ENCODE measurements around the gene TSC1.

TSC1 gene

DNA sequence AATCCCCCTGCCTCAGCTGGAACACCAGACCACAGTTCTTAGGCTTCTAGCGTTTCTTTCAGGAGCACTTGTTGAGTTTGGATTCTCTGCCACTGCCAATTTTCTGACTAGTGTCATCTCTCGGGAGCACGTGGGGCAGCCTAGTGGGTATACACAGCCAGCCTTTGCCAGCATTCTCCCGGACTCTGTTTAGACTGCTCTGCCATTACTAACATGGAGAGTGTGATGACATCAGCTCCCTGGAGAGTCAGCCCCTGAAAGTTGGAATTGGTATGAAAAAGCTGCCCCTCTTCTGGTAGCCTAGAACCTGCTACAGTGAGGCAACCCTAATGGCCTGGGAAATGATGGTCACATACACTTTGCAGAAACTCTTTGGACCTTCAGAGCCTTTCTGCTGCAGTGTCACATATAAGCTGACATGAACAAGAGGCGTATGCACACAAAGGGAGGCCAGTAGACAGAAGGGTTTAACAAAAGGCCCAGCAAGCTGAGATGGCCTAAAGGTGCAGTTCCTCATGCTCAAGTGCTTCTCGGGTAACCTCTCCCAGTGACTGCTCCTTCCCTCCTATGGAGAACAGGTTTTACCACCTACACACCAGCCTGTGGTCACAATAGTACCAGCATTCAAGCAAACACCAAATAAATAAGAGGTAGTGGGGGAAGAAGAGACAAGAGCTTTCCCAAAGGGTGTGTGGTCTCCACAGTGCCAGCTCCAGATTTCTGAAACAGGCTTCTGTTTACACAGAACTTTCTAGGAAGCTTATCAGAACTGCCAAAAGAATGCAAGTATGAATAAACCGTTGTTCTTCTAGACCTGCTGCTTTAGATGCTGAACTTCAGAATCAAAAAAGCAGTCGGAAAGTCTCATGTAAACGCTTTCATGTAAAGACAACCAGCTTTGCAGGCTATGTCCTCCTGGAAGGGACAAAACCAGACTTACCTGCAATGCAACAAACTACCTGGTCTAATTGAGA is 49.3 kb downstream of the TSC1 start:
- Histone ChIP-seq H3K9me3 (ENCODE audit: control insufficient read depth, low read length) (no peaks in the 10 kb centered on the region), H3K4me1 (ENCODE audit: control insufficient read depth, insufficient read depth, low read length) (no peaks in the 10 kb centered on the region), H3K27ac (ENCODE audit: insufficient read depth, low read depth, low read length, poor library complexity, severe bottlenecking) (no peak overlapping the region), H3K27me3 (ENCODE audit: control insufficient read depth, insufficient read depth, low read length, poor library complexity, severe bottlenecking) (no peaks in the 10 kb centered on the region), H3K4me3 (ENCODE audit: insufficient read depth, low read depth, low read length) (no peak overlapping the region), H3K36me3 (ENCODE audit: control insufficient read depth, insufficient read depth, low read length) (peaks cover 18% of the 10 kb centered on the region)
- 85 to 87% methylated on average over 9 of the region's 9 CpGs for WGBS, 2 experiments

DNA sequence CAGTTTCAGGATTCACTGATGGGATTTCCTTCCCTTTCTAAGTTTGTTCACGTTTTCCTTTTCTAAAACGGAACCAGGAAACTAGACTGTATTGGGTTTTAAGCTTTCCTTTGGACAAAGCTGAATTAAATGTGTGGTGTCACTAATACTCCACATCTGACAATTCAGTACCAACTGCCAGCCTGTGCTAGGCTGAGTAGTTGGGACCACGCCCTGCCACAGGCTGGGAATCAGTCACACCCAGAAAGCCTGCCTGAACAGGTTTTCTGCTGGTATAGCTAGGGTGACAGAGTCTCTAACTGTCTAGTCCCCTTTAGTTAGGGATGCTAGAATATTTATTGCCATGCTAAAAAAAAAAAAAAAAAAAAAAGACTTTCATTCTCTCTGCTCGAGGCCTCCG is 50.1 kb downstream of the TSC1 start:
- WGBS, 2 experiments: 92 to 98% methylated on average over 5 of the region's 5 CpGs
- Histone ChIP-seq H3K9me3 (ENCODE audit: control insufficient read depth, low read length) (no peaks in the 10 kb centered on the region), H3K4me3 (ENCODE audit: insufficient read depth, low read depth, low read length) (no peak overlapping the region), H3K27ac (ENCODE audit: insufficient read depth, low read depth, low read length, poor library complexity, severe bottlenecking) (no peak overlapping the region), H3K36me3 (ENCODE audit: control insufficient read depth, insufficient read depth, low read length) (peaks cover 17% of the 10 kb centered on the region), H3K4me1 (ENCODE audit: control insufficient read depth, insufficient read depth, low read length) (no peaks in the 10 kb centered on the region), H3K27me3 (ENCODE audit: control insufficient read depth, insufficient read depth, low read length, poor library complexity, severe bottlenecking) (no peaks in the 10 kb centered on the region)

DNA sequence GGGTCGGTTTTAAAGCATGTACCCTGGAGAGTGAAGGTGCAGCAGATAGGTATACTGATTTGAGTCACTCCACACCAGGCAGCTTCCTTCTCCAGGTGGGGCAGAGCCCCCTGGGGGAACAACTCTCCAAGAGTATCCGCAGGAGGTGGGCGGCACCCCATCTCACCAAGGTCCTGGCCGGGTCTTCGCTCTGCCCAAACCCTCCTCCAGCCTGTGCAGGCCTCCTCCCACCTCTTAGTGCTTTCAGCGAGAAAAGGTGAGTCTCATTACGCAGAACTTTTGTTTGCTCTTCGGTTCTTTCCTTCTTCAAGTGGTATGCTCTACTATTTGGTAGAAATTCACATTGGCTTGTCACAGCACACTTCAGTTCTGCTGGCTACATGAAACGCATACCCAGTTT is 52.0 kb downstream of the TSC1 start:
- H3K4me1 ChIP-seq (ENCODE audit: control insufficient read depth, insufficient read depth, low read length): no peaks in the 10 kb centered on the region
- 86 to 88% methylated on average over 9 of the region's 9 CpGs for WGBS, 2 experiments
- no peak overlapping the region for H3K27ac ChIP-seq (ENCODE audit: insufficient read depth, low read depth, low read length, poor library complexity, severe bottlenecking)
- no peak overlapping the region for H3K4me3 ChIP-seq (ENCODE audit: insufficient read depth, low read depth, low read length)
- no peaks in the 10 kb centered on the region for H3K27me3 ChIP-seq (ENCODE audit: control insufficient read depth, insufficient read depth, low read length, poor library complexity, severe bottlenecking)
- H3K9me3 ChIP-seq (ENCODE audit: control insufficient read depth, low read length): no peaks in the 10 kb centered on the region
- peaks cover 15% of the 10 kb centered on the region for H3K36me3 ChIP-seq (ENCODE audit: control insufficient read depth, insufficient read depth, low read length)

DNA sequence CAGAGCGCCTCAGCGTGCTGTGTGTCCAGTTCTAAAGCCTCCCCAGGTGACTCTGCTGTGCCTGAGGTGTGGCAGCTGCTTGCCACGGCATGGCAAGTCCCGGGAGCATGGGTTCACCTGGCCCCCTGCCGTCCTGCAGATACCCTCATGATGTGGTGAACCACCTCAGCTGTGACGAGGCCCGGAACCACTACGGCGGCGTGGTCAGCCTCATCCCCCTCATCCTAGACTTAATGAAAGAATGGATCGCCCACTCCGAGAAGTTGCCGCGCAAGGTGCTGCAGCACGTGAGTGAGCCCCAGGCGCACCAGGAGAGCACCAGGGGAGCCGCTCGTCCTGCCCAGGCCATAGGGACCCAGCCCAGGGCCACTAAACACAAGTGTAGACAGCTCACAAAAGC is 56.3 kb downstream of the TSC1 start:
- H3K36me3 ChIP-seq (ENCODE audit: control insufficient read depth, insufficient read depth, low read length): no peaks in the 10 kb centered on the region
- no peak overlapping the region for H3K27ac ChIP-seq (ENCODE audit: insufficient read depth, low read depth, low read length, poor library complexity, severe bottlenecking)
- no peaks in the 10 kb centered on the region for H3K27me3 ChIP-seq (ENCODE audit: control insufficient read depth, insufficient read depth, low read length, poor library complexity, severe bottlenecking)
- no peaks in the 10 kb centered on the region for H3K9me3 ChIP-seq (ENCODE audit: control insufficient read depth, low read length)
- H3K4me1 ChIP-seq (ENCODE audit: control insufficient read depth, insufficient read depth, low read length): no peaks in the 10 kb centered on the region
- H3K4me3 ChIP-seq (ENCODE audit: insufficient read depth, low read depth, low read length): no peak overlapping the region
- WGBS, 2 experiments: 94 to 96% methylated on average over 18 of the region's 18 CpGs

DNA sequence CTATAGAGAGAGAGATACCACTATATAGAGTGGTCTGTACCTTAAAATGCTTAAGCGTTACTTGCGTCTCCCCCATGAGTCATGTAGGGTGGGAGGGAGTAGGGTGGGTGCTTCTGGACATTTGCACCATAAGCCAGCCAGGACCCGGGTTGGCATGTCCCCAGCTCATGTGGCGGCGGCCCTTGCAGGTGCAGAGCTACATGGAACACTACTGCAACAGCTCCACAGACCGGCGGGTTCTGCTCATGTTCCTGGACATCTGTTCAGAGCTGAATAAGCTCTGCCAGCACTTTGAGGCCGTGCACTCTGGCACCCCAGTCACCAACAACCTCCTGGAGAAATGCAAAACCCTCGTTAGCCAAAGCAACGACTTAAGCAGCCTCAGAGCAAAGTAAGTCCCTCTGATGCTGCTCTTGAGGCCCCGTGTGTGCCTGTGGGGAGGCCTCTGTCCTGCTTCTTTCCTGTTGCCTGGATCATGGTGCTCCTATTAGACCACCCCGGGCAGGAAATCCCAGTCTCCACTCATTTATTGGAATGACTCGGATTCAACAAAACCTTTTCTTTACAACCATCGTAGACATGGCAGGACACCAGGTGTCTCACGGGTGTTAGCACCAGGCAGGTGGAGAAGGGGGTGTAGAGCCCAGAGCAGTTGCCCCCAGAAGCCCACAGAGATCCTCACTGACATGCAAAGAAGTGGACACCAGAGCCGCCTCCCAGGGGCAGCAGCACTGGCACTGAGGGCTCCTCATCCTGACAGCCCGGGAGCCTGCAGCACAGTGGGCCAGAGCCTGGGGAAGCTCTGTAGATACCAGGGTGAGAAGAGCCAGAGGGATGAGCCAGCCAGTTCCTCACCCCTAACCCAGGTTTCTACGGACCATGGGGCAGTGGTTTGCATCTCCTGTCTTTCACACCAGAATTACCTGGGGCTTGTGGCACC is 57.0 kb downstream of the TSC1 start:
- Histone ChIP-seq H3K4me1 (ENCODE audit: control insufficient read depth, insufficient read depth, low read length) (no peaks in the 10 kb centered on the region), H3K9me3 (ENCODE audit: control insufficient read depth, low read length) (no peaks in the 10 kb centered on the region), H3K27ac (ENCODE audit: insufficient read depth, low read depth, low read length, poor library complexity, severe bottlenecking) (no peak overlapping the region), H3K27me3 (ENCODE audit: control insufficient read depth, insufficient read depth, low read length, poor library complexity, severe bottlenecking) (no peaks in the 10 kb centered on the region), H3K4me3 (ENCODE audit: insufficient read depth, low read depth, low read length) (no peak overlapping the region), H3K36me3 (ENCODE audit: control insufficient read depth, insufficient read depth, low read length) (no peaks in the 10 kb centered on the region)
- 91 to 94% methylated on average over 18 of the region's 18 CpGs for WGBS, 2 experiments

DNA sequence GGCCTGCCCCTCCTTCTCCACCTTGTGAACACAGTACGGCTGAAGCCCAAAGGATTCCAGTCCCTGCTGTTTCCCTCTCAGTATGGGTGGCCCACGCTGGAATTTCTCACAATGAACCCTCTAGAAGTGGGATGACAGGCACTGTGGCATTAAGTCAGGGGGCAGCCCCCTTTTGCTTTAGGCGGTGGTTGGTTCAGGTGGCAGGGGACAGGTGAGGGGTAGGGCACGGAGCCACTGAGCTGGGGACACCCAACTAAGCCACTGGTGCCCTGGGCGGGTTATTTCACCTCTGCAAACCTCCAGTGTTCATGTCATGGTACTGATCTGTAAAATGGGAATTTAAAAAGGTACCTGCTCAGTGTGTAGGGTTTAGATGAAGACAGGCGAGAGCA is 58.1 kb downstream of the TSC1 start:
- no peaks in the 10 kb centered on the region for H3K36me3 ChIP-seq (ENCODE audit: control insufficient read depth, insufficient read depth, low read length)
- H3K9me3 ChIP-seq (ENCODE audit: control insufficient read depth, low read length): no peaks in the 10 kb centered on the region
- no peak overlapping the region for H3K27ac ChIP-seq (ENCODE audit: insufficient read depth, low read depth, low read length, poor library complexity, severe bottlenecking)
- no peak overlapping the region for H3K4me3 ChIP-seq (ENCODE audit: insufficient read depth, low read depth, low read length)
- no peaks in the 10 kb centered on the region for H3K4me1 ChIP-seq (ENCODE audit: control insufficient read depth, insufficient read depth, low read length)
- 88 to 93% methylated on average over 6 of the region's 6 CpGs for WGBS, 2 experiments
- H3K27me3 ChIP-seq (ENCODE audit: control insufficient read depth, insufficient read depth, low read length, poor library complexity, severe bottlenecking): no peaks in the 10 kb centered on the region

DNA sequence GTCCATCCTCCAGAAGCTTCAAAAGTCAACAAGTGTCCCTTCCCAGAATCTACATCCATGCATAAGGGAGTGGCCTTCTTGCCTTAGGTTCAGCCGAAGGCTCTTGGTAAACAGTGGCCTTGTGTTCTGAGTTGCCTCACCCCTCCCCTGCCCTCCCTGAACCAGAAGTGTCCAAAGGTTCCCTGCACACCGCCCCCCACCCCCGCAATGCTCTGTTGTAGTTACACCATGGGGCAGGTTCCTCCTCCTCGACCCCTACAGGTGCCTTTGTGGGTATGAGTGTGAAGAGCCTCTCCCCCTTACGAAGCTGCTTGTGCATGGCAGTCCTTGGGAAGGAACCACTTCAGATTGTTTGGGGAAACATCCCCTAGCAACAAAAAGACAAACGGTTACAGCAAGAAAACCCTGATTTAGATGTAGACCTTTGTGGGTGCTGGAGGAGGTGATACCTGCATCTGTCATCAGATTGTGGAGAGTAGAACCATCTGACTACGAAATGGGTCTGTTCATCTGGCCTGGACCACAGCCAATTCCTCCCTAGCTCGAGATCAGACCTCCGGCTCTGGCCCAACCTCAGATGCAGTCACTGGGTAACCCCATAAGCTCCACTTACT is 58.6 kb downstream of the TSC1 start:
- H3K9me3 ChIP-seq (ENCODE audit: control insufficient read depth, low read length): no peaks in the 10 kb centered on the region
- no peaks in the 10 kb centered on the region for H3K4me1 ChIP-seq (ENCODE audit: control insufficient read depth, insufficient read depth, low read length)
- WGBS, 2 experiments: 89 to 93% methylated on average over 9 of the region's 9 CpGs
- no peaks in the 10 kb centered on the region for H3K27me3 ChIP-seq (ENCODE audit: control insufficient read depth, insufficient read depth, low read length, poor library complexity, severe bottlenecking)
- H3K4me3 ChIP-seq (ENCODE audit: insufficient read depth, low read depth, low read length): no peak overlapping the region
- no peak overlapping the region for H3K27ac ChIP-seq (ENCODE audit: insufficient read depth, low read depth, low read length, poor library complexity, severe bottlenecking)
- H3K36me3 ChIP-seq (ENCODE audit: control insufficient read depth, insufficient read depth, low read length): no peaks in the 10 kb centered on the region

DNA sequence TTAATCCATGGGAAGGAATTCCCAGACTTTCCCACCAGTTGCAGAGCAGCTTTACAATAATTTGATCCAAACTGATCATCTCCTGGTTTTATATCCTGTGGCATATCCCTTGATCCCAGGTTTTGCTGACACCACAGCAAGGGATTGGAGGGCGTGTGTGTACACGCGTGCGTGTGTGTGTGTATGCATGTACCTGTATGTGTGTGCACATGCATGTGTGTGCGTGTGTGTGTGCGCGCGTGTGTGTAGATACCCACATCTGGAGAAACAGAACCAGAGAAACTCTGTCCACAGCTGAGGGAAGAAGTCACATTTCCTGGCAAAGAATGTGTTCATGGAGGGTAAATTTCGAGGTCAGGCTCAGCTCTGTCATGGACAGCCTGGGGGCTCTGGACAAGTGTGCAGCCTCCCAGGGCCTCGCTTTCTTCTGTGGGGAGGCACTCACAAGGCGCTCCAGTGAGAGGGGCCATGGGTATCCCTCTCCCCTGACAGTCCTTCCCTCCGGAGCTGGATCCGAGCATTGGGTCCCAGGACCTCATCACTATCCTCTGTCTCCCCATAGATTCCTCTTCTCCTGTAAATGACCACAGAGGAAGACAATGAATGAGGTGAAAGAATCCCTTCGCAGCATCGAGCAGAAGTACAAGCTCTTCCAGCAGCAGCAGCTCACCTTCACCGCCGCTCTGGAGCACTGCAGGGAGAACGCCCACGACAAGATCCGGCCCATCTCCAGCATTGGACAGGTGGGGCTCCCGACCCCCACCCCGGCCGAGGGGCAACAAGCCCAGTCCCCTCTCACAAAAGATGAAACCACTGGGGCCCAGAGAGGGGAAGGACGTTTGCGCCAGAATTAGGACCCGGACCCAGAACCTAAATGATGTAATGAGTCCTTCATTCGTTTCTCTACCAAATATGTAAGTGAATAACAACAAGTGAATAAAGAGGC is 60.8 kb downstream of the TSC1 start:
- Histone ChIP-seq H3K4me3 (ENCODE audit: insufficient read depth, low read depth, low read length) (no peak overlapping the region), H3K9me3 (ENCODE audit: control insufficient read depth, low read length) (no peaks in the 10 kb centered on the region), H3K36me3 (ENCODE audit: control insufficient read depth, insufficient read depth, low read length) (no peaks in the 10 kb centered on the region), H3K4me1 (ENCODE audit: control insufficient read depth, insufficient read depth, low read length) (no peaks in the 10 kb centered on the region), H3K27me3 (ENCODE audit: control insufficient read depth, insufficient read depth, low read length, poor library complexity, severe bottlenecking) (no peaks in the 10 kb centered on the region), H3K27ac (ENCODE audit: insufficient read depth, low read depth, low read length, poor library complexity, severe bottlenecking) (no peak overlapping the region)
- WGBS, 2 experiments: 94 to 97% methylated on average over 27 of the region's 27 CpGs

DNA sequence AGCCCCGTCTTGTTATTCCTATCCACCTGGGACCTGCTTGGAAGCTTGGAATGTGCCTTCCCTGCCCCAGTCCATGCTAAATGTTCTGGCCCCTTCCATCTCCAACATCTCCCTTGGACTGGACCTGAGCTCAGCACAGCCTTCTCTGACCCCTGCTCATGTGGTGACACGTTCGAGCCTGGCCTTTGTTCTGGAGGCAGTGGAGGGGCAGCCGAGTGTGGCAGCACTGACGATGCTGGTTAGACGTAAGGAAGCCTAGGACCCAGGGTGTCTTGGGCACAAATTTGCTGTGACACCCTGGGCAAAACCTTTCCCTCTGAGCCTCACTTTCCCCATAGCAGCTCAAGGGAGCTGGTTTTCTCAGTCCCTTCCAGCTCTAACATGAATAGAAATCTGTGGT is 61.8 kb downstream of the TSC1 start:
- Histone ChIP-seq H3K27me3 (ENCODE audit: control insufficient read depth, insufficient read depth, low read length, poor library complexity, severe bottlenecking) (peaks cover 4% of the 10 kb centered on the region), H3K27ac (ENCODE audit: insufficient read depth, low read depth, low read length, poor library complexity, severe bottlenecking) (no peak overlapping the region), H3K36me3 (ENCODE audit: control insufficient read depth, insufficient read depth, low read length) (no peaks in the 10 kb centered on the region), H3K4me1 (ENCODE audit: control insufficient read depth, insufficient read depth, low read length) (no peaks in the 10 kb centered on the region), H3K9me3 (ENCODE audit: control insufficient read depth, low read length) (no peaks in the 10 kb centered on the region), H3K4me3 (ENCODE audit: insufficient read depth, low read depth, low read length) (no peak overlapping the region)
- 80 to 83% methylated on average over 6 of the region's 6 CpGs for whole genome bisulfite sequencing, 2 experiments
